Thoracic aorta (tissue), 2 donors: ENCODE data around the gene TSG101. TPM values are rescaled to one million over a fixed set of nuclear protein-coding genes. Genes with fewer than 3 reads are reported as not detected.

Source experiments
- ATAC-seq: fragments of 150-250 bp; one replicate; pipeline ENCODE4 v1.8.0; 2017; ENCODE audit warnings: low read depth; ENCODE audit not compliant: insufficient number of reproducible peaks, low FRiP score
- DNase-seq: peaks from one replicate; pipeline ENCODE4 v3.0.0-alpha.2; 2020; ENCODE audit warnings: low spot score
- H3K27ac ChIP-seq, 2 donors: fragments of 200-600 bp; sonication (generic); 1 replicate in 1 of 2; 2 replicates in 1 of 2; pipeline ENCODE4 v1.5.1; 2016; ENCODE audit warnings: mild to moderate bottlenecking in 2 of 2, moderate library complexity in 2 of 2
- H3K27me3 ChIP-seq: fragments of 200-600 bp; sonication (generic); replicated peaks from 2 replicates; pipeline ENCODE4 v1.6.0; 2016; ENCODE audit warnings: mild to moderate bottlenecking; ENCODE audit not compliant: insufficient read depth
- H3K36me3 ChIP-seq: fragments of 200-600 bp; sonication (generic); one replicate; pipeline ENCODE4 v1.5.1; 2016
- H3K4me1 ChIP-seq, 2 donors: fragments of 200-600 bp; sonication (generic); 1 replicate in 1 of 2; 2 replicates in 1 of 2; pipeline versions ENCODE4 v1.5.1 to v1.6.0; 2016; ENCODE audit warnings: low read depth in 2 of 2, mild to moderate bottlenecking in 1 of 2; ENCODE audit not compliant: control insufficient read depth in 1 of 2
- H3K4me3 ChIP-seq: fragments of 200-600 bp; sonication (generic); 2 replicates; pipeline ENCODE4 v1.5.1; 2016; ENCODE audit warnings: mild to moderate bottlenecking
- H3K9me3 ChIP-seq: fragments of 200-600 bp; sonication (generic); 2 replicates; pipeline ENCODE4 v1.5.1; 2016
- CTCF ChIP-seq: fragments of 200-600 bp; sonication (generic); IDR thresholded peaks from one replicate; pipeline ENCODE4 v1.5.1; 2019; ENCODE audit warnings: antibody characterized with exemption
- total RNA-seq, 2 donors: library from RNA; depleted of rRNA; stranded (reverse); fragments of >200 nt; gene quantifications; one replicate each; pipeline versions ENCODE4 v1.1.0 to v1.2.3, GENCODE V29; 2016

Gene TSG101
- total RNA-seq = 10 to 100 TPM; 67.0 to 68.4 TPM

DNA sequence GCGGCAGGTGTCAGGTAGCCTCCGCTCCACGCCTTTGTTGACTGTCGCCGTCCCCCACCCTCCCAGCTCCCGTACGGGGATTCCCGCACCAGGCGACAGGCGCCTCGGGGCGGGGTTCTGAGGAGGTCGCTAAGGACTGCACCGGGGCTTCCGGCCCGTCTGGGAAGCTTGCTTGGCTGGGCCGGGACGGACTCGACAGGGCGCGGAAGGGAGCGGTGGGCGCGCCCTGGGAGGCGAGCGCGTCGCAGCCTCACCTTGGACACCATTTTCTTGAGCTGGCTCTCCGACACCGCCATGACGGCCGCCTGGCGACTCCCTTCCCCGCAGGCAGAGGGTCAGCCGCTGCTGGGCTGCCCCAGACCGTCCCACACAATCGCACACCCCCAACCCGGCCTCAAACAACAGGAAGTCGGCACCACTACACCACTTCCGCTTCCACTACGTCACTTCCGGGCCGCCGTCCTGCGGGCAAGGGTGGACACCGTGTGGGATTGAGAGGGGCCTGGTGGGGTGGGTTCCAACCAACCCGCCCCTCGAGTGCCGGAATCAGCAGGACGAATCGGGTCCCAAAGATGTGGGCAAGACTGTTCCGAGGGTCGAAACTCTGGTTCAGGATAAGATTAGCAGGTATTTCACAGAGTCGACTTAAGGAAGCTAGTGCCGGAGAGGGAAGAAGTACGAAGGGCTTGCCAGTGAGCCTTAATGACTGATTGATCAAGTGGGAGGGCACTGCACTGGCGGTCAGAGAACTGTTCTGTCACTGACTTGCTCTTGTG, at the start of gene TSG101:
Gene TSG101 (minus strand): TSS at position 422 of the 776 bp plus-strand sequence. CDS start 126 bp downstream, at position 296.
- Histone ChIP-seq H3K4me3 (peak within 1 kb of the TSS; percentile 97), H3K27me3 (no peaks in the 10 kb centered on the region), H3K4me1 (peaks cover 12 to 23% of the 10 kb centered on the region in 2 donors), H3K27ac (peak within 1 kb of the TSS; percentile 92 to 96), H3K36me3 (no peaks in the 10 kb centered on the region), H3K9me3 (no peaks in the 10 kb centered on the region)
- TF ChIP-seq CTCF = no peak
- DNase-seq = peak; percentile 78
- peak; percentile 97 for ATAC-seq

GRCh38 chr11:18575361-18575760, 48.6 kb upstream of the TSG101 start:
- H3K9me3 ChIP-seq = no peaks in the 10 kb centered on the region
- H3K36me3 ChIP-seq = peaks cover 33% of the 10 kb centered on the region
- ATAC-seq (no peak), DNase-seq (no peak)
- no peak overlapping the region for H3K27ac ChIP-seq
- no peaks in the 10 kb centered on the region for H3K27me3 ChIP-seq
- no peaks in the 10 kb centered on the region for H3K4me1 ChIP-seq
- H3K4me3 ChIP-seq = no peak overlapping the region
- TF ChIP-seq CTCF = no peak

- no peak overlapping the region for H3K27ac ChIP-seq
- H3K9me3 ChIP-seq = no peaks in the 10 kb centered on the region
- TF ChIP-seq CTCF = no peak
- no peak overlapping the region for H3K4me3 ChIP-seq
- ATAC-seq = no peak
- DNase-seq = no peak
- H3K27me3 ChIP-seq = no peaks in the 10 kb centered on the region
- H3K36me3 ChIP-seq = peaks cover 17% of the 10 kb centered on the region
- no peaks in the 10 kb centered on the region for H3K4me1 ChIP-seq
Observed at GRCh38 chr11:18567081-18567480, 40.3 kb upstream of the TSG101 start.

- Histone ChIP-seq H3K9me3 (no peaks in the 10 kb centered on the region), H3K27ac (no peak overlapping the region), H3K27me3 (no peaks in the 10 kb centered on the region), H3K4me3 (no peak overlapping the region), H3K4me1 (no peaks in the 10 kb centered on the region), H3K36me3 (peaks cover 20% of the 10 kb centered on the region)
- no peak for ATAC-seq
- no peak for DNase-seq
- no peak for TF ChIP-seq CTCF
Observed at GRCh38 chr11:18566406-18566805, 39.7 kb upstream of the TSG101 start.

- ATAC-seq = no peak
- TF ChIP-seq CTCF = no peak
- H3K36me3 ChIP-seq = peaks cover 22% of the 10 kb centered on the region
Observed at GRCh38 chr11:18564149-18564548, 37.4 kb upstream of the TSG101 start.

More at GRCh38 chr11:18564149-18564548, 37.4 kb upstream of the TSG101 start:
- Histone ChIP-seq H3K27ac (no peak overlapping the region), H3K4me3 (no peak overlapping the region), H3K27me3 (no peaks in the 10 kb centered on the region), H3K4me1 (no peaks in the 10 kb centered on the region), H3K9me3 (no peaks in the 10 kb centered on the region)
- DNase-seq = no peak
